Hepatocyte (in vitro differentiated cells): ENCODE measurements around the gene GK. TPM values are rescaled to one million over a fixed set of nuclear protein-coding genes. Genes with fewer than 3 reads are reported as not detected.
A peak's percentile ranks its signal among the peaks of the same experiment; 100 is the strongest.

Experiments used
- DNase-seq: peaks from one replicate; pipeline ENCODE4 v3.0.0-alpha.2; 2016; ENCODE audit warnings: low spot score
- H2AFZ ChIP-seq: fragments of 200-600 bp; sonication (generic); 2 replicates; pipeline ENCODE4 v1.6.0; 2016; ENCODE audit warnings: antibody characterized with exemption, mild to moderate bottlenecking
- H3K27ac ChIP-seq: fragments of 200-600 bp; sonication (generic); 2 replicates; pipeline ENCODE4 v1.5.1; 2016; ENCODE audit warnings: mild to moderate bottlenecking
- H3K27me3 ChIP-seq: fragments of 200-600 bp; sonication (generic); 2 replicates; pipeline ENCODE4 v1.6.1; 2016
- H3K36me3 ChIP-seq: fragments of 200-600 bp; sonication (generic); replicated peaks from 2 replicates; pipeline ENCODE4 v1.5.1; 2016; ENCODE audit warnings: low read depth; ENCODE audit not compliant: insufficient read depth
- H3K4me1 ChIP-seq: fragments of 200-600 bp; sonication (generic); 2 replicates; pipeline ENCODE4 v1.5.1; 2016; ENCODE audit warnings: mild to moderate bottlenecking, moderate library complexity; ENCODE audit not compliant: insufficient read depth
- H3K4me2 ChIP-seq: fragments of 200-600 bp; sonication (generic); 2 replicates; pipeline ENCODE4 v1.6.0; 2016
- H3K4me3 ChIP-seq: fragments of 200-600 bp; sonication (generic); 2 replicates; pipeline ENCODE4 v1.5.1; 2016; ENCODE audit warnings: mild to moderate bottlenecking
- H3K79me2 ChIP-seq: fragments of 200-600 bp; sonication (generic); 2 replicates; pipeline ENCODE4 v1.6.0; 2017; ENCODE audit warnings: mild to moderate bottlenecking
- H3K9me2 ChIP-seq: fragments of 200-600 bp; sonication (generic); replicated peaks from 2 replicates; pipeline ENCODE4 v1.6.0; 2017; ENCODE audit warnings: mild to moderate bottlenecking; ENCODE audit not compliant: insufficient read depth
- H3K9me3 ChIP-seq: fragments of 200-600 bp; sonication (generic); 2 replicates; pipeline ENCODE4 v1.5.1; 2016; ENCODE audit warnings: low read depth, mild to moderate bottlenecking
- H4K20me1 ChIP-seq: fragments of 200-600 bp; sonication (generic); 2 replicates; pipeline ENCODE4 v1.6.0; 2016; ENCODE audit warnings: mild to moderate bottlenecking; ENCODE audit not compliant: insufficient read depth, poor library complexity, severe bottlenecking
- EZH2 ChIP-seq: fragments of 200-600 bp; sonication (generic); IDR thresholded peaks from 2 replicates; pipeline ENCODE4 v1.6.1; 2016; ENCODE audit warnings: antibody characterized with exemption, mild to moderate bottlenecking, borderline replicate concordance
- EZH2phosphoT487 ChIP-seq: fragments of 200-600 bp; sonication (generic); IDR thresholded peaks from one replicate; pipeline ENCODE4 v1.6.1; 2018; ENCODE audit warnings: antibody characterized with exemption, mild to moderate bottlenecking, low read depth, moderate library complexity; ENCODE audit not compliant: unreplicated experiment, severe bottlenecking
- WGBS: methylation state at CpG from one replicate; pipeline ENCODE4 v1.1.6; 2016; ENCODE audit warnings: low lambda C conversion rate; ENCODE audit errors: missing lambda C conversion rate; 5-methylcytosine and 5-hydroxymethylcytosine counted together
- polyA plus RNA-seq: library from polyadenylated mRNA; unstranded; fragments of >200 nt; fragmentation: Nextera tagmentation; extraction: Ambion mirVana; gene quantifications from 2 replicates; pipeline ENCODE4 v1.2.1, GENCODE V29; 2016
- total RNA-seq: library from RNA; depleted of rRNA; stranded (reverse); fragments of >200 nt; gene quantifications from 2 replicates; pipeline ENCODE4 v1.2.3, GENCODE V29; 2014
- TF ChIP-seq, protein P1 (sequence below): fragments of 200-600 bp; sonication (generic); IDR thresholded peaks from 2 replicates; pipeline ENCODE4 v1.5.1; 2016; ENCODE audit warnings: antibody characterized with exemption, mild to moderate bottlenecking; ENCODE audit not compliant: poor library complexity

Gene GK
- total and polyA plus RNA-seq, 2 experiments from 2014 or later = 18.5 to 30.3 TPM

DNA sequence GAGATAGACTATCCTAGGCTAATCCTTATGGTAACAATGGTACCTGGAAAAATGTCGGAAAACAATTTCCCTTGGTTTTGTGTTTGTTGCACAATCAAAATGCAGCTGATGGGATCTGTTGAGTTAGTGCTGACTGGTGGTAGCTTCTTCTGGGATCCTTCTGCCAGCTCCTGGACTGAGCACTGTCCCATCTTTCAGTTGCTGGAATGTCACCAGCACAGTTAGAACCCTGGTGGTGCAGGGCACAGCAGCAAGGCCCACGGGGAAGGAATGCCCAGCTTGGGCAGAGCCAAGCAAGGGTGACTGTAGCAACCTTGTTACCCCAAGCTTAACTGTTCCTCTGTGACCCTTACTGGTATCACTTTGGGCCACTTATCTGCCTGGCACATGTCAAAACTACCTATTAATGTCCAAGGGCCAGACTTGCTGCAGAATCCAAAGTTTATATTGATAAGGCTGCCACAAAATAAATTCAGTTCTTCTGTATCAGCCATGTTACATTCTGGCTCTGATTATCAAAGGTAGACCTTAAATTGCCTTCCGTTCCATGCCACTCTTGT is 53.1 kb downstream of the GK start:
- Histone ChIP-seq H3K9me2 (no peaks in the 10 kb centered on the region), H3K27me3 (no peaks in the 10 kb centered on the region), H3K79me2 (no peaks in the 10 kb centered on the region), H3K4me3 (no peak overlapping the region), H3K36me3 (no peaks in the 10 kb centered on the region), H3K9me3 (no peaks in the 10 kb centered on the region), H3K4me2 (no peak overlapping the region), H3K27ac (no peak overlapping the region), H4K20me1 (no peaks in the 10 kb centered on the region), H3K4me1 (no peaks in the 10 kb centered on the region), H2AFZ (no peak overlapping the region)
- TF ChIP-seq EZH2 (no peak), EZH2phosphoT487 (no peak)
- TF ChIP-seq, protein P1, sequence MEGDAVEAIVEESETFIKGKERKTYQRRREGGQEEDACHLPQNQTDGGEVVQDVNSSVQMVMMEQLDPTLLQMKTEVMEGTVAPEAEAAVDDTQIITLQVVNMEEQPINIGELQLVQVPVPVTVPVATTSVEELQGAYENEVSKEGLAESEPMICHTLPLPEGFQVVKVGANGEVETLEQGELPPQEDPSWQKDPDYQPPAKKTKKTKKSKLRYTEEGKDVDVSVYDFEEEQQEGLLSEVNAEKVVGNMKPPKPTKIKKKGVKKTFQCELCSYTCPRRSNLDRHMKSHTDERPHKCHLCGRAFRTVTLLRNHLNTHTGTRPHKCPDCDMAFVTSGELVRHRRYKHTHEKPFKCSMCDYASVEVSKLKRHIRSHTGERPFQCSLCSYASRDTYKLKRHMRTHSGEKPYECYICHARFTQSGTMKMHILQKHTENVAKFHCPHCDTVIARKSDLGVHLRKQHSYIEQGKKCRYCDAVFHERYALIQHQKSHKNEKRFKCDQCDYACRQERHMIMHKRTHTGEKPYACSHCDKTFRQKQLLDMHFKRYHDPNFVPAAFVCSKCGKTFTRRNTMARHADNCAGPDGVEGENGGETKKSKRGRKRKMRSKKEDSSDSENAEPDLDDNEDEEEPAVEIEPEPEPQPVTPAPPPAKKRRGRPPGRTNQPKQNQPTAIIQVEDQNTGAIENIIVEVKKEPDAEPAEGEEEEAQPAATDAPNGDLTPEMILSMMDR = no peak
- WGBS = 76% methylated on average over 3 of the region's 3 CpGs
- DNase-seq = no peak

DNA sequence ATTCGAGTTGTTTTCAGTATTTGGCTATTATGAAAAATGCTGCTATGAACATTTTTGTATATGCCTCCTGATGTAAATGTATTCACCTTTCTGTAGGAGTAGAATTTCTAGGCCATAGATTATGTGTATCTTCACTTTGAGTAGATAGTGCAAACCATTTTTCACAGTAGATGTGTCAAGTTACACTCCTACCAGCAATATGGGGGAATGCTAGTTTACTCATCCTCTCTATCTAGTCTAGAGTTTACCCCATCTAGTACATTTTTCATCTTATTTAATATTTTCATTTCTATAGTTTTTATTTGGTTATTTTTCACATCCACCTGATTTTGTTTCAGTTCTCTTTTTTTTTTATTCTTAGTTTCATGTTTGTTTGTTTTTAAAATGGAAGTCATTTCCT is 59.0 kb downstream of the GK start:
- 79% methylated on average over 1 of the region's 1 CpG for WGBS
- Histone ChIP-seq H3K36me3 (no peaks in the 10 kb centered on the region), H3K27ac (no peak overlapping the region), H3K4me2 (no peak overlapping the region), H3K79me2 (no peaks in the 10 kb centered on the region), H2AFZ (no peak overlapping the region), H3K9me3 (no peaks in the 10 kb centered on the region), H3K4me1 (no peaks in the 10 kb centered on the region), H3K4me3 (no peak overlapping the region), H3K27me3 (no peaks in the 10 kb centered on the region), H3K9me2 (no peaks in the 10 kb centered on the region), H4K20me1 (no peaks in the 10 kb centered on the region)
- DNase-seq = no peak
- TF ChIP-seq, protein P1 = no peak
- TF ChIP-seq EZH2phosphoT487 (no peak), EZH2 (no peak)

DNA sequence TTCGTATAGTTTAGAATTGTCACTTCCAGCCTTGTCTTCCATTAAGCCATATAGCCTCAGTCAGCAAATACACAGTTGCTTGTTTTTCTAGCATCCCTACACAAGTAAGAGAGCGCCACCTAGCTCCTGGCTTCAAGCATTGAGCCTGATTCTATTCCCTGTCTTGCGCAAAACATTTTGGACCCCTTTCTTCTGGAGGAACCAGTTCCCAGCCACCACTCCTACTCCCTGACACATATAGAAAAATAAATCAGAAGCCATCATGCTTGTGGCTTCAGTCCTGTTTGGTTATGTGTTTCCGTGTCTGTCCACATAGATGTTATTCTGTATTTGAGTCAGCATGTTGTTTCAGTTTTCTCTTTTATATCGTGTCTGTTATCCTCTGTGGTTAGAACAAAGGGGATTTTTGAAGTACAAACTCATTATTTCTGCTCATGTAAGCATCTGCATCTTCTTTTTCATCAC is 59.9 kb downstream of the GK start:
- Histone ChIP-seq H3K79me2 (no peaks in the 10 kb centered on the region), H3K4me1 (no peaks in the 10 kb centered on the region), H4K20me1 (no peaks in the 10 kb centered on the region), H3K27ac (no peak overlapping the region), H3K4me2 (no peak overlapping the region), H3K36me3 (no peaks in the 10 kb centered on the region), H3K9me3 (no peaks in the 10 kb centered on the region), H3K9me2 (no peaks in the 10 kb centered on the region), H3K27me3 (no peaks in the 10 kb centered on the region), H3K4me3 (no peak overlapping the region), H2AFZ (no peak overlapping the region)
- peak; percentile 71 for DNase-seq
- TF ChIP-seq EZH2 = no peak
- TF ChIP-seq, protein P1 = peak; percentile 56
- WGBS = 52% methylated on average over 5 of the region's 5 CpGs

DNA sequence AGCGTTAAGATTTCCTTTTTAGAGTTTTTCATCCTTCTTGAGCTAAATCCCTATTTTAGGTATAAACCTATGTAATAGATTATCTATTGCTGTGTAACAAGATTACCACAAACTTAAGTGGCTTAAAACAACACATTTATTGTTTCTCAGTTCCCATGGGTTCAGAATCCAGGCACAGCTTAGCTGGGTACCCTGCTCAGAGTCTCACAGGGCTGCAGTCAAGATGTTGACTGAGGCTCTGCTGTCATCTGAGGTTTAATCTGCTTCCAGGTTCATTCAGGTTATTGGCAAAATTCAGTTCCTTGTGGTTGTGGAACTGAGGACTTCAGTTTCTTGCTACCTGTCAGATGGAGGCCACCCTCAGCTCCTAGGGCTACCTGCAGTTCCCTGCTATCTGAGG is 60.9 kb downstream of the GK start:
- Histone ChIP-seq H2AFZ (no peak overlapping the region), H3K27ac (no peak overlapping the region), H3K4me3 (no peak overlapping the region), H3K27me3 (no peaks in the 10 kb centered on the region), H3K4me1 (no peaks in the 10 kb centered on the region), H3K9me2 (no peaks in the 10 kb centered on the region), H4K20me1 (no peaks in the 10 kb centered on the region), H3K9me3 (no peaks in the 10 kb centered on the region), H3K36me3 (no peaks in the 10 kb centered on the region), H3K79me2 (no peaks in the 10 kb centered on the region), H3K4me2 (no peak overlapping the region)
- WGBS = 97% methylated on average over 1 of the region's 1 CpG
- TF ChIP-seq, protein P1 = no peak
- TF ChIP-seq EZH2 (no peak), EZH2phosphoT487 (no peak)
- DNase-seq = no peak
